GM03348 (cell line): ENCODE results near the gene TEAD4.

Experiments
- DNase-seq: peaks from one replicate; pipeline ENCODE4 v3.0.0; 2012; ENCODE audit warnings: low spot score

Gene TEAD4

GRCh38 chr12:3002646-3003045 is 43.4 kb downstream of the TEAD4 start:
- DNase-seq: no peak

GRCh38 chr12:3003357-3003992 is 44.3 kb downstream of the TEAD4 start:
- no peak for DNase-seq

DNA sequence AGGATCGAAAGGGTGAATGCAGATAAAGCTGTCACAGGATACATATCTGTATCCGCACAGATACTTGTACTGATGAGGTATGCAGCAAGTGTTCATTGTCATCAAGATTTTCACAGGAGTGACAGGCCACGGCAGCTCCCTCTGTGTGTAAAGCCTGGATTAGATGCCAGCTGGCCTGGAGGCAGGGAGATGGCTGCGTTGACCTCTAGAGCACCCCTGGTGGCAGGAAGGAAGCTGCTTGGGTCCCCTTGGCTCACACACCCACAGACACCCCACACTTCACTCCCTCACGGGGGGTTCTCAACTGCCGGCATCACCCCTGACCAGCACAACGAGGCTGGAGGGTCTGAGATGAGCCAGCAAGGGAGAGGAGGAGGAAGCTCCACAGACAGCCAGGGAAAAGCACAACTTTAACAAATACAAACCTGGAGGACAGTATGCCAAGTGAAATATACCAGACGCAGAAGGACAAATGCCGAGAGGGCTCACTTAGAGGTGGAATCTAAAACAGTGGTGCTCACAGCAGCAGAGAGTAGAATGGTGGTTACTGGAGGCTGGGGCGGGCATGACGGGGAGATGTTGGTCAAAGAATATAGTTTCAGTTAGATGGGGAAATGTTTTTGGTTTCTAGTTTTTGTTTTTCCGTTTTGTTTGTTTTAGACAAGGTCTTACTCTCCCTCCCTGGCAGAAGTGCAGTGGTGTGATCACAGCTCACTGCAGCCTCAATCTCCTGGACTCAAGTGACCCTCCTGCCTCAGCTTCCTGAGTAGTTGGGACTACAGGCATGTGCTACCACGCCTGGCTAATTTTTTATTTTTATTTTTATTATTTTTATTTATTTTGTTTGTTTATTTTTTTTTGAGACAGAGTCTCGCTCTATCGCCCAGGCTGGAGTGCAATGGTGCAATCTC is 45.7 kb downstream of the TEAD4 start:
- no peak for DNase-seq

DNA sequence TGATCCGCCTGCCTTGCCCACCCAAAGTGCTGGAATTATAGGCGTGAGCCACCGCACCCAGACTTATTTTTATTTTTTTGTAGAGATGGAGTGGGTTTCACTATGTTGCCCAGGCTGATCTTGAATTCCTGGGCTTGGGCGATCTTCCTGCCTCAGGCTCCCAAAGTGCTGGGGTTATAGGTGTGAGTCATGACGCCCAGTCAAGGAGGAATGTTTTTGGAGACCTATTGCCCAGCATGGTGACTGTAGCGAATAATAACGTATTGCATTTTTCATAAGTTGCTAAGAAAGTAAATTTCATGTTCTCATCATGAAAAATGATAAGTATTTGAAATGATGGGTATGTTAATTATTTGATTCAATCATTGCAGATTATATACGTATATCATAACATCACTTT is 46.5 kb downstream of the TEAD4 start:
- DNase-seq: no peak

DNA sequence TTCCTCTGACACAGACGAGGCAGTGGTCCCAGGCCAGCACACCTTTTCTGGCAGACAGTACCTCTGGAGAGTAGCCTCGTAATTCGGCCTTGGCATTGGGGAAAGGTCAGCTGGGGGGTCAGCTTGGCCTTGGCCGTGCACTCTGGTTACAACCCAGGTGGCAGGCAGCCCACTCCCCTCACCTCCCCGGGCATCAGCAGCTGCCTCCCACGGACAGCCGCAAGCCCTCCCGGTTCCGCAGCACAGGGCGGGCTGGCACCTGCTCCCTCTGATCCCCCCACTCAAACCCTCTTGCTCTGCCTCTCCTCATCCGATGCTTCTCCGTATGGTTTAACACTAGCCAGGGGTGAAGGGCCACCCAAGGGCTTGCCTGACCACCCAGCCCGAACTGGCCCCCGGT is 50.6 kb downstream of the TEAD4 start:
- no peak for DNase-seq

- DNase-seq: no peak
Observed at GRCh38 chr12:3010214-3010930, 51.2 kb downstream of the TEAD4 start.

DNA sequence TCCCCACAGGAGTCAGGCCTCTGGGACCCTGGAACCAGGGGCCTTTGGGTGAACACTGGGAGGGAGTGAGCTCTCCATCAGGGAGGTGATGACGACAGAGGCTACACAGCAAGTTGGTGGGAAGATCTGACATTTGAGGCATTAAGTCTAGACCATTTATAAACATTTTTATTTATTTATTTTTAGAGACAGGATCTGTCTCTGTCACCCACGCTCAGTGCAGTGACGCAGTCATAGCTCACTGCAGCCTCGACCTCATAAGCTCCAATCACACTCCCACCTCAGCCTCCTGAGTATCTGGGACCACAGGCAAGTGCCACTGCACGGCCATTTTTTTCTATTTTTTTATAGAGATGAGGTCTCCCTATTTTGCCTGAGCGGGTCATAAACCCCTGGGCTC is 53.6 kb downstream of the TEAD4 start:
- DNase-seq: no peak

DNA sequence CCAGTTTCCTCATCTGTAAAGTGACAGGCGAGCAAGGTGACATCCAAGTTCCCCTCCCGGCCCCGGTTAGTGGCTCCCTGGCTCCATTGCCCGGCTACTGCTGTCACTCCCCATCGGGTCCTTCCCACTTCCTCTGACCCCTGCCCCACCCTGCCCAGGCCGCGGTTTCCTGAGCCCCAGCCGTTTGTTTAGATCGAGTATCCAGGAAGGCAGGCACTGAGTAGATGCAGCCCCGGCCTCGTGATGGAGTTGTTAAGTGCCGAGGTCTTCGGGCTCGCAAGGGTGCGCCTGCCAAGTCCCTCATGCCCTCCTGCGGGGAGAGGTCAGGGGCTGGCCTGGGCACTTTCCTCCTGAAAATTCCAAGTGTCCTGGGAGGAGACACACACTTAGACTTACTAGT is 55.4 kb downstream of the TEAD4 start:
- no peak for DNase-seq

DNA sequence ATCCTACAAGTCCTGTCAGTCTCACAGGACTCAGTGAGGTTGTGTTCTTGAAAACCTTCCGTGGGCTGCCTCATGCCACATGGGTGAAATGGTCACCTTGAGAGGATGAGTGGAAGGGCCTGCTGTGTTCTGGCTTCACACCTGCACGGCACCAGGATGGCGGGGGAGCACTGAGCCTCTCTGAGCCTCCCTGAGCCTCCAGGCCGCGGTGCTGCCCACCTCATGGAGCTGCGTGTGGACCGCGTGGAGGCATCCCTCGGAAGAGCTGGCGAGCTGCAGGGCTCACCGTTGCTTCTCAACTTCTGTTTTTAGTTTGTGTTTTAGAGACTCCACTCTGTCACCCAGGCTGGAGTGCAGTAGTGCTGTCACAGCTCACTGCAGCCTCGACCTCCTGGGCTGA is 56.2 kb downstream of the TEAD4 start:
- DNase-seq: no peak

DNA sequence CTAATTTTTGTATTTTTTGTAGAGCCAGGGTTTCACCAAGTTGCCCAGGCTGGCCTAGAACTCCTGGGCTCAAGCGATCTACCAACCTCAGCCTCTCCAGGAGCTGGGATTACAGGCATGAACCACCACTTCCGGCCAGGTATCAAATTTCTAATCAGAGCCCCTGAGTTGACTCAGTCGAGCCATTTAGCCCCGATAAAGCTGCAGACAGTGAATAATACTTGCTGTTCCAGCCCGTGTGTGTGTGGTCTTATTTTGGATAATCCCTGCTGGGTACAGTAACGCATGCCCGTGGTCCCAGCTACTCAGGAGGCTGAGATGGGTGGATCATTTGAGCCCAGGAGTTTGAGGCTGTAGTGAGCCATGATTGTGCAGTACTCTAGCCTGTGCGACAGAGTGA is 57.0 kb downstream of the TEAD4 start:
- DNase-seq: no peak

GRCh38 chr12:3017281-3017680 is 58.1 kb downstream of the TEAD4 start:
- DNase-seq: no peak

DNA sequence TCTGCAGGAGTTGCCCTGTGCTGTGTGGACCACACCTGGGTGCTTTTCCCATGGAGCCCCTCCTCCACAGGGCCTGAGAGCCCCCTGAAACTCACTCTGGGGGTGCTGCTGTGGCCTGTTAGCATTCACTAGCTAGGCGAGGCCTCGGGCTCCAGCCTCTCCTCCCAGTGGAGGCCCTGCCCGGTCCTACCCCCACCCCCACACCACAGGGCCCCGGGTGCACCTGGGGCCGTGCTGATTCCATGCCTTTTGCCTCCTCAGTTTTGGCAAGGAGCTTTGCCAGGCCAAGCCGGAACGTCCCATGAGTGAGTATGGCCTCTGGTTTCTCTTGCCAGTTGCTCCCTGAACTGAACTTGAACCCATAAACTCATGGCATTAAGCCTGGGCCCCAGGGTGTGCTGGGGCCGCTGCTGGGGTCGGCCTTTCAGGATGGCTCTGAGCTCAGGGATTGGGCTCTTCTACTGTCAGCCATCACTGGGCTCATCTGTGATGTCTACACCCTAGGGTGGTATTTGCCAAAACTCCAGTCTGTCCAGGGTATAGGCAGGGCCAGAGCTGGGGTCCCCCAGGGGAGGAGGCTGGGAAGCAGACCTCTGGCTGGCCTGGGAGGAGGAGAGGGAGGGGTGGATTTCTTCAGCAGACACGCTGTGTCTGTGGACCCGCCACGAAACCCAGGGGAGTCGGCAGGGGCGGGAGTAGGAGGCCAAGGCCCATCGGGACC is 59.2 kb downstream of the TEAD4 start:
- no peak for DNase-seq

GRCh38 chr12:3019005-3019680 is 59.9 kb downstream of the TEAD4 start:
- DNase-seq: no peak

DNA sequence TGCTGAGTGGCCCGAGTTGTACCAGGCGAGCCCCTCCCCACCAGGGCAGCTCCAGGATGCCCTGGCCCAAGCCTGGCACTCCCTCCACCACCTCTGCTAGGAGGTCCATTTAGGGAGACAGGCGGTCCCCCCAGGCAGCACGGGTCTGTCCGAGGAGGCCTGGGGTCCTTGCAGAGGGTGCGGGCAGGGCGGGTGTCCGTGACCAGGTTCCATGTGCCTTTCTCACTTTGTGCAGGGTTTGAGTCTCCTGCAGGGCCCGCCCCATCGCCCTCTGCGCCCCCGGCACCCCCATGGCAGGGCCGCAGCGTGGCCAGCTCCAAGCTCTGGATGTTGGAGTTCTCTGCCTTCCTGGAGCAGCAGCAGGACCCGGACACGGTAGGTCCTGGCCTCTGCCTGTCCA is 61.2 kb downstream of the TEAD4 start:
- DNase-seq: no peak

GRCh38 chr12:3020850-3021435 is 61.7 kb downstream of the TEAD4 start:
- no peak for DNase-seq

DNA sequence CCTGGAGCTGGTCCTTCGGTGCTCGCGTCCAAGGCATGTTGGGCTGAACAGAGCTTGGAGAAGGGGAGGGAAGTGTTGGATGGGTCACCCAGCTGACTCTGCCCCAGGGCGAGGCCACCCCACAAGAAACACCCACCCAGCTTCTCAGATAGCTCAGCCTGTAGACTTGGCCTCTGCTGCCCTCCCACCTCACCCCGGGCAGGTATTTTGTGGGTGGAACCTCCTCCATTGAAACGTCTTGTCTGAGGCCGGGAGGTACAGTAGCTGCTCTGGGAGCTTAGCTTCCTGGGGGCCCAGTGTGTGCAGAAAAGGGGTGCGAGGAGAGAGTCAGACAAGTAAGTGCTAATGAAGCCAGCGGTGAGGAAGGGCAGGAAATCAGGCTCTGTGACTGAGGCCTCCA is 63.2 kb downstream of the TEAD4 start:
- DNase-seq: no peak

DNA sequence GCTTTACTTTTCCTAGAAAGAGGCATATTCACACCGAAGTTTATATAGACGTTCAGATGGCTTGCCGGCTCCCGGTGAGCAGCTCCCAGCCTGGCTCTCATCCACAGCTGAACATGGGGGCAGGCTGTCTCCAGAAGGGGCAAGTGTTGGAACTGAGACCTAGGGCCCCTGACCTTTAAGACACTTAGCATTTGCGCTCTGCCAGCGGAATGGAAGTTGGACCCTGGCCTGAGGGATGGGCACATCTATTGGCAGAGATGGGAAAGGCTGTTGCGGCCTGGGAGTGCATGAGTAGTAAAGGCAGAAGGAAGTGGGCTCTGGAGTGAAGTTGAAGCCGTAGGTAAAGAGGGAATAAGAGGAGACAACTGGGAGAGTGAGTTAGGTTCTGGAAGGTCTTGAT is 63.8 kb downstream of the TEAD4 start:
- DNase-seq: no peak

- DNase-seq: no peak
Observed at GRCh38 chr12:3028108-3028507, 68.9 kb downstream of the TEAD4 start.

DNA sequence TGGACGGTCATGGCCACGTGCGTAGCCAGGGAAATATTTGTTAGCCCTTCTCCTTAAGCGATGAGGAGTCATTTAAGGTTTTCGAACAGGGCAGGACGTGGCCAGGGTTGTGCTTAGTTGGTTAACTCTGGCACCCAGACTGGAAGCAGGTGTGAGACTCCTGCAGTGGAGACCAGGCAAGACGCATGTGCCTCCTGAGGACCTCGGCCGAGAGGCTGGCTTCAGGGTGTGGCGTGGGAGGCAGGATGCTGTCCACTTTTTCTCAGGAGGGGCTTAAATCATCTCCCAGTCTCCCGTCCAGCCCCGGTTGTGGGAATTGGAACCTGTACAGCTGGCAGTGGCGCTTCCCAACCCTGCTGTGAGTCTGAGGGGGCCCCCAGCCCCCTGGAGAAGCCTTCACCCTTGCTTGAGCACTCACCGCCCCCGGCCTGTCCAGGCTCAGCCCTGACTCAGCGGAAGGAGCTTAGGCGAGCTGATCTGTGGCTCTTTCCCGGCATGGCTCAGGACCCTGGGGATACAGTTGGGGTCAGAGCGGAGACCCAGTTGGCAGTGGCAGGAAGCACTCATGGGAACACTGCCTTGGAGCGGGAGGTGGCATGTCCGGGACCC is 71.7 kb downstream of the TEAD4 start:
- DNase-seq: no peak

- no peak for DNase-seq
Observed at GRCh38 chr12:3032161-3032560, 73.0 kb downstream of the TEAD4 start.
